GM12892 (cell line): ENCODE results near the gene PRTG.

Source experiments
- POLR2AphosphoS5 ChIP-seq: IDR thresholded peaks from 2 replicates; pipeline ENCODE4 v1.6.1; 2011; ENCODE audit warnings: low read depth, low read length, control low read depth
- TAF1 ChIP-seq: IDR thresholded peaks from 2 replicates; pipeline ENCODE4 v1.6.1; 2011; ENCODE audit warnings: low read depth, mild to moderate bottlenecking, control low read depth, low read length, borderline replicate concordance

DNA sequence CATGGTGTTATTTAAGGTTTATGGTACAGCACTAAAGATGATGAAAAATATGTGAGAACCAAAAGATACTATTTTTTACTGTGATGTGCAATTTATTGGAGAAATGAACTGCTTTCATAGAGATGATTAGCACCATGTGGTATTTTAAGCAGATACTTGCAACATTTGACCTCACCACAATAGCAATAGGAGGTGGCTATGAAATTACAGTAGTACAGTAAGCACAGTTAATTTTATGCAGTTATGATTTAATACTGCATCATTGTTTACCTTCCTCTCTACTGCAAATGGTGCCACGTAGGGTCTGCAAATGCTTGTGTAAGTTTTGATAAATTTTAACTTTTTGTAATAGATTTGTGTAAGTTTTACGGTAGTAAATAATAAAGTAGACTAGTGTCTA lies 168.9 kb downstream of the PRTG start:
- TF ChIP-seq TAF1 (no peak), POLR2AphosphoS5 (no peak)
